ENCODE results near the gene HEPACAM2. TPM values are rescaled to one million over a fixed set of nuclear protein-coding genes. Genes with fewer than 3 reads are reported as not detected.

The HEPACAM2 gene
- total RNA-seq, result not detected in 2 replicates

DNA sequence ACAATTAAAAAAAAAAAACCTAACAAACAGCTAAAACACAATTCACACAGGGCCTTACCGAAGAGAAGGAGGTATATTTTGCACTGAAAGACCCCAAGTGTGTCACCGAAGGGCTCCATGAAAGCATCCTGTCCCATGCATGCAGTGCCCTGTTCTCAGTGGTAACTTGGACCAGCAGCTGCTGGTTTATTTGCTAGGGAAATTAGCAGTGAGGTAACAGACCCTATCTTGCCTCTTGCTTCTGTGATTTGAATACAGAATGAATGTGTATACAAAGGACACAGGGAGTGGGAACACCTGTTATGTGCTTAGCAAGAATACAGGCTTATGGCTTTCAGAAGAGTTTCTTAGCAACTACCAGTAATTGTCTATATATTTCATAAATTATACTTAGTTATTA is at the start of gene HEPACAM2:
Gene HEPACAM2, minus strand, starts transcription at position 160 of the 400 bp plus-strand sequence.

DNA sequence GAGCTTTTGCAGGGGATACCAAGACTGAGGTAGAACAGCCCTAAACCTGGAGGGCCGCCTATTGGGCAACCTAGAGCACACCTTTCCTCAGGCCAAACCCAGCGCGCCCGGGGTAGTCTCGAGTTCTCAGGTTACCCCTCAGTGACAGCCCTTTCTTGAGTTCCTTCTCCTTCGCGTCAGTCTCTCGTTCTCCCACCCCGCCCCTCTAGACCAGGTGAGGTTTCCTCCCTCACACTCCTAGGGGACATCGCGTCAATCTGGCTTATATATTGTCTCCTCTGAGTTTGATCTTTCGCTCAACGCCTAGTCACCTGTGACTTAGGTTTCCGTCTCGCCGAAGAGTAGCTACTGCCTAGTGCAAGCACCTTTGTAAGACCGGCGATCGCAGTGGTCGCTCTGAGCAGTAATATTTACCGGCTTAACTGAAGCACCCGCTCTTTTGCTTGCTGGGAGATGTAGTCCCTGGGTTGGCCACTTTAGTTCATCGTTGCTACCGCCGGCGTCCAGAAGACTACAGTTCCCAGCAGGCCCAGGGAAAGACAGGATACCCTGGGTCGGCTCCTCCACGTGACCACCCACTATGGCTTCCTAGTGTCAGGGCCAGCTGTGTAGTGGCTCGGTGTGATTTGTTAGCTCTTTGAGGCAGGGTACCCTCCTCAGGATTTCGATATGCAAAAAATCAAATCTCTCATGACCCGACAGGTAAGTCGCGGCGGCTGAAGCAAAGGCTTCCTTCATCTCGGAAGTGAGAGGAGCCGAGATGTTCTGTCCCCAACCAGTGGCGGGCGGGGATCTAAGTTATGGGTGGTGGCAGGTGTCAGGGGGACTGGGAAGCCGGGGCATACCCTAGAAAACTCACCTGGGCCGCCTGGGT is 5.8 kb upstream of the HEPACAM2 start, which contains the start of gene VPS50:
Gene VPS50, plus strand, starts transcription at position 568 of the 874 bp plus-strand sequence. Its CDS starts 102 bp downstream, at position 670.

DNA sequence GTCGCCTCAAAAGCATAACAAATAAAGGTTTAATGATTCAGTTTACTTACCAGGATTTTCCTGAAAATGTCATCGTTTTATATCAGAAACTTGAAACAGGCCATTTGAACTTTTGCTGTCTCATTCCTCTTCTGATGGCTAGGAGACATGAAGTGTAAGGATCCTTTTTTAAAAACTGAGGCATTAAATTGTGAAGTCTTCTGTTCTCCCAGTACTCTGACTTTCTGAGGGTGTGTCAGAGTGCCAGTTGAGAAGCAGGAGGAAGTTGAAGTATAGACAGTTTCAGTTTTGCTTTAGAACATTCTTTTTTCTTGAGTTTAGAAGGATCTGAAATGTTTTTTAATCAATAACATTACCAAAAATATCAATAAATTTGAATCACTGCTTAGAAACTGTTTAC is 78.1 kb downstream of the HEPACAM2 start, which contains the start of gene SAMD9L:
Gene SAMD9L, minus strand, starts transcription at position 242 of the 400 bp plus-strand sequence. CDS start 12,414 bp downstream, outside the sequence.

Other genes with a start within 250 kb of the HEPACAM2 start
- 25.6 and 26.8 TPM in 2 replicates for gene SAMD9, start 108.5 kb downstream of the HEPACAM2 start, total RNA-seq
- 20.5 and 23.3 TPM in 2 replicates for gene SAMD9L, start 78.1 kb downstream of the HEPACAM2 start, total RNA-seq
- 32.4 and 32.5 TPM in 2 replicates for gene VPS50, start 5.9 kb upstream of the HEPACAM2 start, total RNA-seq

Data from aortic smooth muscle cell (primary cell).